ENCODE results near the gene VIL1. TPM values are rescaled to one million over a fixed set of nuclear protein-coding genes. Genes with fewer than 3 reads are reported as not detected.

VIL1 gene
- total and polyA plus RNA-seq, 9 of the 15 experiments (the other 6 are each of a cell fraction or from before 2014, with no cell fraction given) = 0.51 to 2.7 (median 1.2) TPM

DNA sequence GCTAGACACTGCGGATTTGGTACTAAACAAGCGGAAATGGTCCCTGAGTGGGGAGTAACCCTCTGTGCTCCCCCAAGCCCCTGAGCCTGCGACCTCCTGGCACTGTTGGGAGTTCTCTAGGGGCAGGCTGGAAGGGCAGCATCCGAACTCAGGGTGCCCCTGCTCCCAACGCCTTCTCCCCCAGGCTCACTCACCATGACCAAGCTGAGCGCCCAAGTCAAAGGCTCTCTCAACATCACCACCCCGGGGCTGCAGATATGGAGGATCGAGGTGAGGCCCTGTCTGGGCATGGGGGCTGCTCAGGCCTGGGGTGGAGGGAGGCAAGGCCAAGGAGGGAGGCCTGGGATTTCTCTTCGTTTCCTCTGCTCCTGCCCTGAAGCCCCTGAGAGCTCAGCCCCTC, 4.7 kb downstream of the VIL1 start:
- TF ChIP-seq ZNF699 (CRISPR knock-in tag; IDR thresholded peaks at IDR 0.05; ENCODE audit: insufficient replicate concordance) = no peak
- TF ChIP-seq CREM (IDR thresholded peaks at IDR 0.05; ENCODE audit: low read depth) = no peak
- no peak for TF ChIP-seq JUND (IDR thresholded peaks at IDR 0.05; ENCODE audit: borderline replicate concordance, low read depth, low read length)
- no peak for TF ChIP-seq JUND (tag; IDR thresholded peaks at IDR 0.05; ENCODE audit: borderline replicate concordance, low read depth, low read length)
- no peak for TF ChIP-seq TAF9B (IDR thresholded peaks at IDR 0.05; ENCODE audit: partially characterized antibody)
- TF ChIP-seq, protein P1, sequence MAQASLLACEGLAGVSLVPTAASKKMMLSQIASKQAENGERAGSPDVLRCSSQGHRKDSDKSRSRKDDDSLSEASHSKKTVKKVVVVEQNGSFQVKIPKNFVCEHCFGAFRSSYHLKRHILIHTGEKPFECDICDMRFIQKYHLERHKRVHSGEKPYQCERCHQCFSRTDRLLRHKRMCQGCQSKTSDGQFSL (CRISPR knock-in tag; IDR thresholded peaks at IDR 0.05) = no peak
- TF ChIP-seq, protein P1 (tag; IDR thresholded peaks at IDR 0.05) = no peak
- no peak for TF ChIP-seq ELK3 (CRISPR knock-in tag; IDR thresholded peaks at IDR 0.05)
- no peak for TF ChIP-seq EWSR1 (IDR thresholded peaks at IDR 0.05; ENCODE audit: borderline replicate concordance, low read depth, partially characterized antibody)
- TF ChIP-seq E2F8 (IDR thresholded peaks at IDR 0.05; ENCODE audit: low read depth, partially characterized antibody) = no peak
- no peak for TF ChIP-seq CREBBP (IDR thresholded peaks at IDR 0.05; ENCODE audit: low read depth, low read length)
- TF ChIP-seq NR2C2 (CRISPR knock-in tag; IDR thresholded peaks at IDR 0.05) = no peak
- no peak for TF ChIP-seq NR2C2 (tag; IDR thresholded peaks at IDR 0.05)
- no peak for TF ChIP-seq TBP (optimal IDR thresholded peaks at IDR 0.05; ENCODE audit: low read depth, low read length)
- no peak for TF ChIP-seq ZNF584 (CRISPR knock-in tag; IDR thresholded peaks at IDR 0.05; ENCODE audit: low read depth)
- TF ChIP-seq SOX6 (IDR thresholded peaks at IDR 0.05) = no peak
- Histone ChIP-seq H3K79me2 (ENCODE audit: control insufficient read depth, insufficient read depth, low read length) (no peaks in the 10 kb centered on the region), H2AFZ (ENCODE audit: low read depth, low read length) (peak overlapping the region; percentile 45; the same call in 1 of the 2 replicates), H3K9me3 (replicated peaks; ENCODE audit: control insufficient read depth, insufficient read depth, low read depth, low read length) (no peaks in the 10 kb centered on the region), H3K4me3 (no peak overlapping the region), H3K4me2 (ENCODE audit: insufficient read depth, low read length) (no peak overlapping the region), H3K27me3 (ENCODE audit: control insufficient read depth in 2 of 2, insufficient read depth in 2 of 2, low read length in 2 of 2) (no peaks in the 10 kb centered on the region), H3K27ac (ENCODE audit: extremely low read depth, low read depth, low read length) (peak overlapping the region; percentile 72; the same call in 2 of the 3 replicates), H3K9ac (ENCODE audit: insufficient read depth in 1 of 2, low read depth in 2 of 2, low read length in 2 of 2) (peak overlapping the region in 1 of 2 experiments; percentile 76; a peak in 2 of 4 replicates), H3K4me1 (replicated peaks in 1 of 2; ENCODE audit: control insufficient read depth in 2 of 2, insufficient read depth in 2 of 2, low read length in 2 of 2) (peaks cover 37 to 68% of the 10 kb centered on the region in 2 experiments; a peak in 4 of 5 replicates), H4K20me1 (replicated peaks; ENCODE audit: control insufficient read depth, insufficient read depth, low read length) (no peaks in the 10 kb centered on the region), H3K36me3 (ENCODE audit: control insufficient read depth, insufficient read depth, low read length) (no peaks in the 10 kb centered on the region), H3K9me1 (ENCODE audit: control insufficient read depth, insufficient read depth, low read length) (no peaks in the 10 kb centered on the region)
- FAIRE-seq (no peak), ATAC-seq (no peak), DNase-seq (ENCODE audit: extremely low read depth in 1 of 4, low spot score in 3 of 4) (no peak)
- POLR2A ChIA-PET = interaction anchor here (1.0 kb wide), 1 partner anchor 300 kb away, joined by 3 read pairs; no protein-coding TSS in a partner anchor
- intact Hi-C loops (cut with micrococcal nuclease) (no loop called here), in situ Hi-C loops (cut with MboI) (no loop called here)
- no TSS peak for BruUV-seq (replicated peaks)
- CTCF ChIA-PET (ENCODE audit: low intra/inter-chr PET ratio) = no interaction called here
- WGBS (ENCODE audit: insufficient coverage, low coverage, missing lambda C conversion rate) = 61% methylated on average over 5 of the region's 9 CpGs

Data from K562 (cell line).